Caco-2 (cell line): ENCODE results near the gene COX17. TPM values are rescaled to one million over a fixed set of nuclear protein-coding genes. Genes with fewer than 3 reads are reported as not detected.

ENCODE experiments used
- BruUV-seq: library from RNA; stranded (reverse); fragments of 400-500 nt; replicated peaks from 2 replicates; lab custom pipeline; 2021; lab: Mats Ljungman, UMichigan
- CTCF ChIA-PET: fragments of 300-600 bp; sonication (Branson Sonifier 250); formaldehyde crosslinking; loops from one replicate; lab custom pipeline; 2022; ENCODE audit warnings: antibody characterized with exemption; lab: Charles Lee
- POLR2A ChIA-PET: fragments of 300-600 bp; sonication (Branson Sonifier 250); formaldehyde crosslinking; loops from one replicate; lab custom pipeline; 2022; ENCODE audit warnings: antibody characterized with exemption; lab: Charles Lee
- DNase-seq, 2 experiments: peaks; one replicate each; pipeline versions ENCODE4 v3.0.0 to v3.0.0-alpha.2; 2020 to 2022
- H3K27me3 ChIP-seq: replicated peaks from 2 replicates; pipeline ENCODE4 v1.6.0; 2011; ENCODE audit warnings: low read length; ENCODE audit not compliant: control insufficient read depth, insufficient read depth
- H3K36me3 ChIP-seq: 2 replicates; pipeline ENCODE4 v1.5.1; 2011; ENCODE audit warnings: low read length; ENCODE audit not compliant: control insufficient read depth, insufficient read depth
- H3K4me1 ChIP-seq: fragments of 250-450 bp; sonication (Bioruptor Pico); 2 replicates; pipeline ENCODE4 v1.5.1; 2020; ENCODE audit warnings: mild to moderate bottlenecking
- H3K4me3 ChIP-seq: 2 replicates; pipeline ENCODE4 v1.5.1; 2011; ENCODE audit warnings: low read depth, mild to moderate bottlenecking, control low read depth, low read length
- H3K9me3 ChIP-seq: fragments of 250-450 bp; sonication (Bioruptor Pico); 2 replicates; pipeline ENCODE4 v1.5.1; 2020; ENCODE audit warnings: mild to moderate bottlenecking, moderate library complexity
- H3K27ac Mint-ChIP-seq: one replicate; pipeline ENCODE4 v1.8.0; 2022; ENCODE audit warnings: mixed read lengths; ENCODE audit not compliant: unreplicated experiment
- H3K27me3 Mint-ChIP-seq: one replicate; pipeline ENCODE4 v1.8.0; 2022; ENCODE audit warnings: mixed read lengths; ENCODE audit not compliant: insufficient read depth, unreplicated experiment
- H3K36me3 Mint-ChIP-seq: one replicate; pipeline ENCODE4 v1.8.0; 2022; ENCODE audit warnings: mild to moderate bottlenecking, mixed read lengths; ENCODE audit not compliant: insufficient read depth, unreplicated experiment
- H3K4me1 Mint-ChIP-seq: one replicate; pipeline ENCODE4 v1.8.0; 2022; ENCODE audit warnings: low read depth, mixed read lengths; ENCODE audit not compliant: unreplicated experiment
- H3K4me3 Mint-ChIP-seq: one replicate; pipeline ENCODE4 v1.8.0; 2022; ENCODE audit warnings: mild to moderate bottlenecking, moderate library complexity, mixed read lengths; ENCODE audit not compliant: unreplicated experiment
- H3K9me3 Mint-ChIP-seq: one replicate; pipeline ENCODE4 v1.8.0; 2022; ENCODE audit warnings: mixed read lengths; ENCODE audit not compliant: unreplicated experiment
- CTCF ChIP-seq, 2 experiments: fragments of 200-600 bp in 1 of 2; IDR thresholded peaks; 1 replicate in 1 of 2; 2 replicates in 1 of 2; pipeline versions ENCODE4 v1.5.1 to v1.8.0; 2011 to 2022; ENCODE audit warnings: antibody characterized with exemption in 1 of 2, control low read depth in 1 of 2, inconsistent platforms in 1 of 2, low read depth in 1 of 2, low read length in 1 of 2, mild to moderate bottlenecking in 1 of 2, moderate library complexity in 1 of 2; ENCODE audit not compliant: insufficient read depth in 1 of 2, severe bottlenecking in 1 of 2, unreplicated experiment in 1 of 2
- intact Hi-C: fragments of 100-400 bp; cut with micrococcal nuclease; formaldehyde crosslinking; loops from one replicate; pipeline ENCODE4 v1.10.0; 2022; ENCODE audit not compliant: unreplicated experiment
- total RNA-seq: library from RNA; stranded (reverse); gene quantifications from 2 replicates; pipeline ENCODE4 v1.2.3, GENCODE V29; 2022

COX17 gene
- total RNA-seq, 1 experiment from 2014 or later = 43.6 TPM

DNA sequence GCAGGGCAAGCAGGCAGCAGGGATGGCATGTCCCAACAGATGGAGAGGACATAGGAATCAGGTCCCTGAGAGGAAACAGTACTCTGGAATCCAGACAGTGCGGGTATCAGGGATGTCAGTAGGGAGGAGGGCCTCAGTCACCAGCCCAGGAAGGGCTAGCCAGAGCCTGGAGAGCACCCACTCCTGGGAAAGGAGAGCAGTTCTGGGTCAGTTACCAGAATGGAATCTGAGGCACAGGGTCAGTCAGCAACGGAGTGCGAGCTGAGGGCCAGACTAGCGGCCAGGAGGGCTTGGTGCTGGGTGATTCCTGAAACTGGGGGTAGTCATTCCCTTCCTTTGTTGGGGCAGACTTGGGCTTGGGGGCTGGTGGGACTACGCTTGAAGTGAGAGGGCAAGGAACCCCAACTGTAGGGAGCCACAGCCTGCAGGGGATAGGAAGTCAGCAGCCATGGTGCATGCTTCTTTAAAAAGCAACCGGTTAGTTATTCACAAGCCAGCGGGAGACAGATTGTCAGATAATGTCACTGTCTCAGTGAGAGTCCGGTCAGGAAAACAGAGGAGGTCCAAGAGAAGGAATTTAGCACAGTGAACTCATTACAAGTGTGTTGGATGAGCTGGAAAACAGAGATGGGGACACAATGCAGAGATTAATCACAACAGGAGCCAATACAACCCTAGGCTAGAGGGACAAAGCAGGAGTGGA lies 51.6 kb downstream of the COX17 start:
- Histone ChIP-seq H3K4me3 (no peak overlapping the region), H3K36me3 (no peaks in the 10 kb centered on the region), H3K9me3 (no peaks in the 10 kb centered on the region), H3K27me3 (no peaks in the 10 kb centered on the region), H3K4me1 (no peaks in the 10 kb centered on the region)
- intact Hi-C loops = no loop called here
- POLR2A ChIA-PET = no interaction called here
- no peaks in the 10 kb centered on the region for H3K36me3 Mint-ChIP-seq
- no peak for TF ChIP-seq CTCF (IDR thresholded peaks at IDR 0.05; ENCODE audit: insufficient read depth in 1 of 2, low read depth in 1 of 2, low read length in 1 of 2, severe bottlenecking in 1 of 2, unreplicated experiment in 1 of 2)
- H3K27me3 Mint-ChIP-seq = no peaks in the 10 kb centered on the region
- CTCF ChIA-PET = no interaction called here
- H3K9me3 Mint-ChIP-seq = no peaks in the 10 kb centered on the region
- no TSS peak for BruUV-seq
- peaks cover 2% of the 10 kb centered on the region for H3K4me1 Mint-ChIP-seq
- DNase-seq = no peak
- peak overlapping the region; percentile 36 for H3K27ac Mint-ChIP-seq
- no peak overlapping the region for H3K4me3 Mint-ChIP-seq

DNA sequence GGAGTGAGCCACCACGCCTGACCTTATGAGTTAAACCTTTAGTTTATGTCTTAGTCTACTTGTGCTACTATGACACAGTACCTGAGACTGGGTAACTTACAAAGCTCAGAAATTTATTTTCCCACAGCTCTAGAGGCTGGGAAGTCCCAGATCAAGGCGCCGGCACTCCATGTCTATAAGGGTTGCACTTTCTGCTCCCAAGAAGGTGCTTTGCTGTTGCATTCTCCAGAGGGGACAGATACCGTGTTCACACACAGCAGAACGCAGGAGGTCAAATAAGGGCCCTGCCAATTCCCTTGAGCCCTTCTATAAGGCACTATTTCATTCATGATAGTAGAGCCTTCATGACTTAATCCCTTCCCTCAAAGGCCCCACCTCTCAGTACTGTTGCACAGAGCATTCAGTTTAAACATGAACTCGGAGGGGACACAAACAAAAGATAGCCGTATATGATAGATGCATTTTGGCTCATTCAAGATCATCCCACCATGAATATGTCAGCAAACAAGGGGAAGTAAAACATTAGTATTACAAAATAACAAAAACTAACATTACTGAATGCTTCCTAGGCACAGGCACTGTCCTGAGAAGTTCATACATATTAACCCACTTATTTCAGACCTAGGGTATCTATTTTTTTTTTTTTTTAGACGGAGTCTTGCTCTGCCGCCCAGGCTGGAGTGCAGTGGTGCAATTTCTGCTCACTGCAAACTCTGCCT lies 53.0 kb downstream of the COX17 start:
- no peaks in the 10 kb centered on the region for H3K9me3 ChIP-seq
- ChIA-PET CTCF (no interaction called here), POLR2A (no interaction called here)
- no peak overlapping the region for H3K4me3 ChIP-seq
- intact Hi-C loops = no loop called here
- no peaks in the 10 kb centered on the region for H3K4me1 ChIP-seq
- DNase-seq = no peak
- no peaks in the 10 kb centered on the region for H3K36me3 ChIP-seq
- no peaks in the 10 kb centered on the region for H3K27me3 ChIP-seq
- no peaks in the 10 kb centered on the region for H3K27me3 Mint-ChIP-seq
- no peaks in the 10 kb centered on the region for H3K36me3 Mint-ChIP-seq
- no TSS peak for BruUV-seq
- TF ChIP-seq CTCF (IDR thresholded peaks at IDR 0.05; ENCODE audit: insufficient read depth in 1 of 2, low read depth in 1 of 2, low read length in 1 of 2, severe bottlenecking in 1 of 2, unreplicated experiment in 1 of 2) = no peak
- no peaks in the 10 kb centered on the region for H3K4me1 Mint-ChIP-seq
- no peak overlapping the region for H3K4me3 Mint-ChIP-seq
- H3K27ac Mint-ChIP-seq = no peak overlapping the region
- no peaks in the 10 kb centered on the region for H3K9me3 Mint-ChIP-seq

DNA sequence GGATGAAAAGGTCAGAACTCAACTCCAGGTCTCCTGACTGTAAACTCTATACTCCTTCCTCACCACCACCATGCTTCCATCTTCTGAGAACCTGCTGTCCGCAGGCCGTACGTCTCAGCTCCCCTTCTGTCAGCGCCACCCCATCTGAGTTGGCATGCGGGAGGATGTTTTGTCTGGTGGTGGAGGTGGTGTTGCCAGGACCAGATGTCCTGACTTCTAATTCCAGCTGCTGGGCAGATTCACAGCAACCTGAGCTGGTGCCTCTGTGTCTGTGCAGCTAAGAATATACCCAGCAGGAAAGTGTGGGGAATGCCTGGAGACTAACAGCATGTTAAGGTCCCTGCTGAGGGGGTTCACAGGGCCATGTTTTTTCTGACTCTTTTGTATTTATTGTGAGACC lies 56.3 kb downstream of the COX17 start:
- BruUV-seq = no TSS peak
- no peaks in the 10 kb centered on the region for H3K36me3 ChIP-seq
- ChIA-PET POLR2A (no interaction called here), CTCF (interaction anchor here (0.8 kb wide), 1 partner anchor 188 kb away, joined by 3 read pairs; no protein-coding TSS in a partner anchor)
- H3K27me3 Mint-ChIP-seq = no peaks in the 10 kb centered on the region
- no peaks in the 10 kb centered on the region for H3K4me1 Mint-ChIP-seq
- no peaks in the 10 kb centered on the region for H3K4me1 ChIP-seq
- no peaks in the 10 kb centered on the region for H3K36me3 Mint-ChIP-seq
- H3K9me3 Mint-ChIP-seq = no peaks in the 10 kb centered on the region
- DNase-seq = no peak
- TF ChIP-seq CTCF (IDR thresholded peaks at IDR 0.05; ENCODE audit: insufficient read depth in 1 of 2, low read depth in 1 of 2, low read length in 1 of 2, severe bottlenecking in 1 of 2, unreplicated experiment in 1 of 2) = no peak
- H3K4me3 Mint-ChIP-seq = no peak overlapping the region
- no peaks in the 10 kb centered on the region for H3K9me3 ChIP-seq
- H3K27me3 ChIP-seq = no peaks in the 10 kb centered on the region
- no peak overlapping the region for H3K27ac Mint-ChIP-seq
- intact Hi-C loops = no loop called here
- H3K4me3 ChIP-seq = no peak overlapping the region

Other genes with a start within 250 kb of the COX17 start
- 50.7 and 52.1 TPM in 2 replicates for gene TMEM39A, start 213.8 kb downstream of the COX17 start, total RNA-seq
- 18.3 and 18.9 TPM in 2 replicates for gene POGLUT1, start 208.4 kb downstream of the COX17 start, total RNA-seq
- gene TIMMDC1, start 178.9 kb downstream of the COX17 start, total RNA-seq = 64.5 and 66.7 TPM in 2 replicates
- gene CD80, start 117.8 kb downstream of the COX17 start, total RNA-seq = not detected in 2 replicates
- gene ADPRH, start 97.9 kb downstream of the COX17 start, total RNA-seq = 2.8 TPM in 2 replicates
- 0.46 and 0.75 TPM in 2 replicates for gene PLA1A, start 79.5 kb downstream of the COX17 start, total RNA-seq
- 0.77 and 1.4 TPM in 2 replicates for gene POPDC2, start 16.8 kb downstream of the COX17 start, total RNA-seq
- not detected in 2 replicates for gene CFAP91, start 25.6 kb upstream of the COX17 start, total RNA-seq
- not detected in 2 replicates for gene NR1I2, start 104.7 kb upstream of the COX17 start, total RNA-seq